ENCODE data around the gene BORCS5. TPM values are rescaled to one million over a fixed set of nuclear protein-coding genes. Genes with fewer than 3 reads are reported as not detected.

Gene BORCS5
- total RNA-seq, 1 donor from 2014 or later: 11.2 TPM

DNA sequence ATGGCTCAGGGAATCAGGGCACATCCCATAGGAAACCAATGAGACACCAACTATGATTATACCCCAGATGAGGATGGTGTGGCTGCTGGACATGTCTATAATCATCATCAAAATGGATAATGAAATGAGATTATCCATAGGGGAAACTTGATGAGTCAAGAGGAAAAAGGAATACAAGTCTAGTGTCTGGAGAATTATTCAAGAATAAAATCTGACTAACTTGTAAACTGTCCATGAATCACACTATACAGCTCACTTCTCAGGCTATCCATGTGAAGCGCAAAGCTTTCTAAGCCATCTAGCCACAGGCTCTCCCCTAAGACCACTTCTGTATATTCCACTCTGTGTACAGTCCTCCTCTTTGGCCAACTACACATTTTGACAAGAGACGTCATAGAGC lies 153.3 kb downstream of the BORCS5 start:
- DNase-seq (ENCODE audit: low spot score): no peak

DNA sequence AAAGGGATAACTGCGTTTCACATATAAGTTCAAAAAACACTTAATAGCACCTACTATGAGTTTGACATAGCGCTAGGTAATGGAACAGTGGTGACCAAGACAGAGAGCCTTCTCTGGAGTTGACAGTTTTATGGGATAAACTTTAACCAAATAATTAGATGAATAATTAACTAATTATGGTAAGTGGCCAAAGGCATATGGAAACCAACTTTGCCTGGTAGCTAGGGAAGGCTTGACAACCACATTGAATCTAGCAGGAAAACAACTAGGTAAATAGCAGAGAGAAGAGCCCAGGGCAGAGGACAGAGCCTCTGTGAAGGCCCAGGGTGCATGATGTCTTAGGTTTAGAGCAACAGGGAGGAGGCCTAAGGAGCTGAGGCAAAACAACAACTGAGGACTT lies 153.7 kb downstream of the BORCS5 start:
- no peak for DNase-seq (ENCODE audit: low spot score)

DNA sequence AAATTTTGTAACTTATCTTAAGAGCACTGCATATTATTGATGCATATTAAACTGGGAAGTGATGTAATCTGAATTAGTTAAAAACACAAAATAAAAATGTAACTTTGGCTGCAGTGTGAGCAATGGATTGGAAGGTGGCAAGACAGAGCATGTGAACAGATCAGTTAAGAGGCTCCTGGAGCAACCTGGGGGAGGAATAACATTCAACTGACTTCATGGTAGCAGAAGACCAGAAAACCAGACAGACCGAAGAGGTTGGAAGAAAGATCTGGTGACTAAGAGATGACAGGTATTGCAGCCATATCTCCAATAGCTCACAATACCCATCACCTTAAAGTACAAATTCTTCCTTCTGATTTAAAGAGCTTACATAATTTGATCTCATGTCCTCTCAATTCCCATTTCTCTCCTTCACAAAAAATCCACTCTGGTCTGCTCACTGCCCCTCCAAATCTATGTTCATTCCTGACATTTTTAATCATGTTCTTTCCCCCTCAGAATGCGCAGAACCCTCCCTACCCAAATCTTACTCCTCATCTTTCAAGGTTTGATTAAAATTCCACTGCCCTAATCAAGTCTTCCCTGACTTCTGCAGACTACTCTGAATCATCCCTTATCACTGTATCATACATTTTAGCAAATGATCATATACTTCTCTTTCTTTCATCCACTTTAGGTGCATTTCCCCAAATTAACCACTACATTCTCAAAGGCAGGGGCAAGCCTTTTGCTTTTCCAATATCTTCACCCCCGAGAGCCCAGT lies 154.3 kb downstream of the BORCS5 start:
- DNase-seq (ENCODE audit: low spot score): no peak

DNA sequence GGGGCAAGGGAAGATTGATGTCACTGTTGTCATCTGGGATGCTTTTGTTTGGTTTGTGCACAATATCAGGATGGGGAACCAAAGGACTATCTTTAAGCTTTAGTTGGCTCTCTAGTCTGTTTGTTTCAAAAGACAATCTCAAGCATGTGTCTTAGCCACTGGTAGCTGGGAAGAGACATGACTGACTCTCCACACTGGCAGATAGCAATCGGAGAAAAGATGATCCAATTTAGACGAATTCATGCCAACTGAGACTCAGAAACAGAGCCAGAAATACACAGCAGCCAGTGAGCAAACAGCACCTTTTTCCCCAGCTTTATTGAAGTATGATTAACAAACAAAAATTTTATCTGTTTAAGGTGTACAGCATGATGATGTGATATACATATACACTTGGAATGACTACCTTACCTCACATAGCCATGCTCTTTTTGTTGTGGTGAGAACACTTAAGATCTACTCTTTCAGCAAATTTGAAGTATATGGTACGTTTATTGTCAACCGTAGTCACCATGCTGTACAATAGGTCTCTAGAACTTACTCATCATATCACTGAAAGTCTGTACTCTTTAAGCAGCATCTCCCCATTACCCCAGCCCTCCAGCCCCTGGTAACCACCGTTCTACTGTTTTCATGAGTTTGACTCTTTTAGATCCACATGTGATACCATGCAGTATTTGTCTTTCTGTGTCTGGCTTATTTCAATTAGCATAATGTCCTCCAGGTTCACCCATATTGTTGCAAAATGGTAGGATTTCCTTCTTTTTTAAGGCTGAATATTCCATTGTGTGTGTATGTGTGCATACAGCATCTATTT lies 155.2 kb downstream of the BORCS5 start:
- DNase-seq (ENCODE audit: low spot score): no peak

DNA sequence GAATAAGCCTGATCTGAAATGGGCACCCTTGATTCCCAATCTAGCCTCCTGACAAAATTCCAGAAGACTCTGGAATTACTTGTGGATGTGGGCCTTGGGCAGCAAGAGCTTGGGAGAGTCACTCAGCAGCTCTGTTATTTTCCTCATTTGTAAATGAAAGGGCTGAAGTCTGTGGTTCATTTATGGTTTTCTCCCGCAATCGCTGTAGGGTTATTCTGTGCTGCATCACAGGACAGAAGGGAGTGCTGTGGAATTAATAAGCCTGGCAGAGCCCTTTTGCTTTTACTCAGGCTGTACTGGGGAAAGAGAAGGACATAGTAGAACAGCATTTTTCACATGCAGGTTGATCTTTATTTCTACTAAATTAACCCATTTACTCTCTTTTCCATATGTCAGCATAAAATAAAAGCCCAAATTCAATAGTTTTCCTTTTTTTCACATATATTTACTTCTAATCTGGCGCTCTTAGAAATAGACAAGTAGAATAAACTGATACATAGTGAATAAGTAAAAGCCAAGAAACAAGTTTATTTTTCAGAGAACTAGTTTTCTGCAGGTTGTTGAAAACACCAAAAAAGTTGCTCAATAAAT lies 156.6 kb downstream of the BORCS5 start:
- DNase-seq (ENCODE audit: low spot score): no peak

DNA sequence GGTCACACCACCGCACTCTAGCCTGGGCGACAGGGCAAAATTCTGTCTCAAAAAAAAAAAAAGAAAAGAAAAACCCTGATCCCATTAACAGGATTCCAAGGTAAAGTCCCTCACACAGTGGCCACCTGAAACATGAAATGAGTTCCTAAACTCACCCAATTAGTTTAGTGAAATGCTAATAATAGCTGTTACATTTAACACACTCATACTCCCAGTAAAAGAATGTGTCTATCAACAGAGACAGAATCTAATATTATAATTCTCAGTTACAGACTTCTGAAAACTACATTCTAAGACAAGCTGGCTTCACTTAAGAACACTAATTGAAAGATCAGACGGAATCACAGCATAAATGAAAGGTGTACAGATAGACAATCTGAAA lies 161.6 kb downstream of the BORCS5 start:
- DNase-seq (ENCODE audit: low spot score): no peak

DNA sequence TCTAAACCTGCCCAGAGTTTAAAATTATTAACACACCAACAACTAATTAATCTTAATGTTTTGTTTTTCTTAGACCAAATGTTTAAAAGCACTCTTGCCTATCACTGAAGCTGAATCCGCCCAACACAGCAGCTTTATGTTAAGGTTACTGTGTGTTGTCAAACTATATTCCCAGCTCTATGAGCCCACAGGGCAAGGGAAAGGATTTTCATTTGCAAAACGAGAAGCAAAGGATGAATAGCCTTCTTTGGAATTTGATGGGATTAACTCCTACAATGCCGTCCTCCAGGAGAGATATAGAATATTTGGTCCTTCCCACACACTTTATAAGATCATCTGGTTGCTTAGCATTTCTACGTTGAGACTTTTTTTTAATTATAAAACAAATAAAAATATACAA lies 162.0 kb downstream of the BORCS5 start:
- DNase-seq (ENCODE audit: low spot score): no peak

Other genes with a start within 250 kb of the BORCS5 start
- gene LRP6, start 90.0 kb upstream of the BORCS5 start, total RNA-seq: 31.6 TPM
- 15.4 TPM for gene MANSC1, start 6.8 kb upstream of the BORCS5 start, total RNA-seq
- 15.9 TPM for gene DUSP16, start 205.8 kb downstream of the BORCS5 start, total RNA-seq

Data from mesenteric fat pad (tissue), 1 donor.